Ovary (tissue), 10 donors: Measurements from ENCODE around the gene TMEM72. TPM values are rescaled to one million over a fixed set of nuclear protein-coding genes. Genes with fewer than 3 reads are reported as not detected.
A peak's percentile ranks its signal among the peaks of the same experiment; 100 is the strongest.

Source experiments
- DNase-seq, 5 donors: peaks; one replicate each; pipeline ENCODE4 v3.0.0-alpha.2; 2019 to 2020
- H3K27ac ChIP-seq, 2 donors: fragments of 200-600 bp; one replicate each; pipeline versions ENCODE4 v1.5.1 to v1.8.0; 2019 to 2022
- H3K27me3 ChIP-seq: fragments of 200-600 bp; one replicate; pipeline ENCODE4 v1.8.0; 2022
- H3K36me3 ChIP-seq: fragments of 200-600 bp; sonication (generic); one replicate; pipeline ENCODE4 v1.5.1; 2019
- H3K4me1 ChIP-seq: one replicate; pipeline ENCODE4 v1.8.1; 2013; ENCODE audit warnings: mild to moderate bottlenecking, moderate library complexity; ENCODE audit not compliant: insufficient read depth
- H3K4me3 ChIP-seq: fragments of 200-600 bp; sonication (generic); one replicate; pipeline ENCODE4 v1.5.1; 2017
- H3K9me3 ChIP-seq, 2 donors: fragments of 200-600 bp in 1 of 2; sonication (generic) in 1 of 2; one replicate each; pipeline versions ENCODE4 v1.5.1 to v1.8.1; 2013 to 2019; ENCODE audit warnings: mild to moderate bottlenecking in 1 of 2, moderate library complexity in 1 of 2
- CTCF ChIP-seq, 3 donors: fragments of 450-650 bp in 2 of 3; fragments of 200-600 bp in 1 of 3; IDR thresholded peaks; one replicate each; pipeline versions ENCODE4 v1.5.1 to v1.8.0; 2016 to 2022; ENCODE audit warnings: antibody characterized with exemption in 3 of 3, mild to moderate bottlenecking in 1 of 3
- EP300 ChIP-seq: sonication (generic); formaldehyde crosslinking; IDR thresholded peaks from one replicate; pipeline ENCODE4 v1.6.1; 2017; ENCODE audit warnings: antibody characterized with exemption
- POLR2A ChIP-seq: fragments of 450-650 bp; IDR thresholded peaks from one replicate; pipeline ENCODE4 v1.6.1; 2017; ENCODE audit warnings: antibody characterized with exemption, mild to moderate bottlenecking, moderate library complexity
- WGBS, 3 donors: extraction: QIAGEN DNeasy Blood & Tissue Kit in 1 of 3; methylation state at CpG; one replicate each; pipeline versions ENCODE4 v1.1.5 to v1.1.7; 2013 to 2017; 5-methylcytosine and 5-hydroxymethylcytosine counted together
- intact Hi-C, 4 donors: fragments of 100-400 bp; cut with DNase I; formaldehyde crosslinking; loops; one replicate each; pipeline versions ENCODE4 v1.11.0 to v1.15.1; 2022 to 2023
- long read RNA-seq, 3 donors: library from polyadenylated mRNA in 2 of 3; unstranded in 2 of 3; transcript quantifications; one replicate each; pipeline ENCODE4 v2.0.0 and lab custom pipeline, GENCODE V29; 2021 to 2026
- polyA plus RNA-seq, 2 donors: library from polyadenylated mRNA; stranded (reverse); fragments of 200-250 nt in 1 of 2; fragments of 350-450 nt in 1 of 2; fragmentation: Illumina TruSeq in 1 of 2; extraction: RNeasy Lipid Tissue Mini Kit (QIAGEN cat#74804) in 1 of 2; gene quantifications; one replicate each; pipeline ENCODE4 v1.2.3, GENCODE V29; 2013 to 2014
- total RNA-seq, 7 donors: library from RNA; depleted of rRNA in 2 of 7; stranded (reverse); fragments of >200 nt in 2 of 7; fragmentation: NEBNext Ultra II Directional in 3 of 7; extraction: Animal tissue kit (Norgen Biotek cat#: 25700) in 3 of 7; gene quantifications; one replicate each; pipeline versions ENCODE4 v1.1.0 to v1.2.4, GENCODE V29; 2016 to 2023
- donor health status: DM: no; HTN: no; CAD: no; lungs with moderate emphysema.
- donor health status: DM: no; HTN: no; CAD: no.
- donor health status: Bipolar disorder and iron deficiency.
- donor health status: DM: yes; HTN: yes; CAD: no.
- donor health status: DM: no; HTN: no; CAD: no.
- donor health status: DM: yes; HTN: yes; CAD: no.

The TMEM72 gene
- total RNA-seq: not detected
- under 1 TPM in 1 of 2 donors, not detected in 1; 0.05 TPM for polyA plus RNA-seq
- long read RNA-seq, donor 1: 0 reads
- long read RNA-seq, donor 2: 0 reads
- long read RNA-seq, donor 3: 0 reads

GRCh38 chr10:44911081-44911540, at the start of gene TMEM72:
Gene TMEM72, plus strand, starts transcription at chr10:44911337. Its CDS starts 176 bp downstream, at chr10:44911513.
- no peaks in the 10 kb centered on the region for H3K27me3 ChIP-seq
- WGBS, 3 donors: 15 to 26% (median 24%) methylated on average over 9 to 12 of the region's 12 CpGs
- intact Hi-C loops: no loop called here
- H3K27ac ChIP-seq: peak within 1 kb of the TSS in 1 of 2 donors; percentile 10
- TF ChIP-seq EP300: no peak
- no peak for TF ChIP-seq POLR2A
- no peak for TF ChIP-seq CTCF (IDR thresholded peaks at IDR 0.05)
- no peaks in the 10 kb centered on the region for H3K9me3 ChIP-seq
- no peak within 1 kb of the TSS for H3K4me3 ChIP-seq
- peak in 2 of 5 donors; percentile 42 to 57 for DNase-seq
- H3K36me3 ChIP-seq: no peaks in the 10 kb centered on the region
- H3K4me1 ChIP-seq: peaks cover 5% of the 10 kb centered on the region

- Histone ChIP-seq H3K4me3 (no peak overlapping the region), H3K27me3 (no peaks in the 10 kb centered on the region), H3K4me1 (peaks cover 5% of the 10 kb centered on the region), H3K27ac (no peak overlapping the region), H3K36me3 (no peaks in the 10 kb centered on the region), H3K9me3 (no peaks in the 10 kb centered on the region)
- intact Hi-C loops: loop anchor here (5.0 to 10.0 kb wide), 3 partner anchors 475 to 1190 kb away; partner anchors contain the start of gene CXCL12 (in 1 of the 4)
- TF ChIP-seq EP300 (no peak), POLR2A (no peak), CTCF (IDR thresholded peaks at IDR 0.05) (no peak)
- 89 to 91% (median 91%) methylated on average over 12 of the region's 12 CpGs for WGBS, 3 donors
- no peak for DNase-seq
Observed at GRCh38 chr10:44862006-44862751, 49.0 kb upstream of the TMEM72 start.

- Histone ChIP-seq H3K27me3 (no peaks in the 10 kb centered on the region), H3K4me1 (peaks cover 3% of the 10 kb centered on the region), H3K4me3 (no peak overlapping the region), H3K9me3 (no peaks in the 10 kb centered on the region), H3K36me3 (no peaks in the 10 kb centered on the region), H3K27ac (no peak overlapping the region)
- intact Hi-C loops: loop anchor here (5.0 to 10.0 kb wide), 3 partner anchors 476 to 1191 kb away; partner anchors contain the start of gene CXCL12 (in 1 of the 4)
- no peak for TF ChIP-seq CTCF (IDR thresholded peaks at IDR 0.05)
- TF ChIP-seq POLR2A: no peak
- TF ChIP-seq EP300: no peak
- WGBS, 3 donors: 88 to 95% (median 92%) methylated on average over 4 of the region's 4 CpGs
- no peak for DNase-seq
Observed at GRCh38 chr10:44862924-44863323, 48.2 kb upstream of the TMEM72 start.

- Histone ChIP-seq H3K4me3 (no peak overlapping the region), H3K9me3 (no peaks in the 10 kb centered on the region), H3K36me3 (no peaks in the 10 kb centered on the region), H3K27ac (no peak overlapping the region), H3K4me1 (peaks cover 3% of the 10 kb centered on the region), H3K27me3 (no peaks in the 10 kb centered on the region)
- intact Hi-C loops: loop anchor here (5.0 to 10.0 kb wide), 3 partner anchors 476 to 1191 kb away; partner anchors contain the start of gene CXCL12 (in 1 of the 4)
- TF ChIP-seq POLR2A (no peak), EP300 (no peak), CTCF (IDR thresholded peaks at IDR 0.05) (no peak)
- DNase-seq: no peak
- 77 to 87% (median 78%) methylated on average over 15 of the region's 15 CpGs for WGBS, 3 donors
Observed at GRCh38 chr10:44863344-44864047, 47.6 kb upstream of the TMEM72 start.
